Tibial nerve (tissue), 4 donors: ENCODE measurements around the gene MGMT. TPM values are rescaled to one million over a fixed set of nuclear protein-coding genes. Genes with fewer than 3 reads are reported as not detected.

ENCODE experiments used
- DNase-seq, 2 donors: peaks; one replicate each; pipeline ENCODE4 v3.0.0-alpha.2; 2019; ENCODE audit warnings: low spot score in 2 of 2
- H3K27ac ChIP-seq, 4 donors: fragments of 200-600 bp; sonication (generic) in 3 of 4; one replicate each; pipeline ENCODE4 v1.5.1; 2017 to 2019; ENCODE audit warnings: mild to moderate bottlenecking in 1 of 4
- H3K27me3 ChIP-seq, 2 donors: fragments of 200-600 bp; sonication (generic) in 1 of 2; one replicate each; pipeline versions ENCODE4 v1.5.1 to v1.6.0; 2017 to 2019
- H3K36me3 ChIP-seq, 3 donors: fragments of 200-600 bp; sonication (generic); one replicate each; pipeline ENCODE4 v1.5.1; 2018 to 2019
- H3K4me1 ChIP-seq, 4 donors: fragments of 200-600 bp; sonication (generic) in 3 of 4; one replicate each; pipeline ENCODE4 v1.5.1; 2017 to 2019
- H3K4me3 ChIP-seq, 4 donors: fragments of 200-600 bp; sonication (generic) in 3 of 4; one replicate each; pipeline ENCODE4 v1.5.1; 2017 to 2019; ENCODE audit warnings: mild to moderate bottlenecking in 1 of 4, moderate library complexity in 1 of 4
- H3K9me3 ChIP-seq, 4 donors: fragments of 200-600 bp; sonication (generic) in 3 of 4; one replicate each; pipeline ENCODE4 v1.5.1; 2017 to 2019
- EP300 ChIP-seq, 2 donors: sonication (generic); formaldehyde crosslinking; IDR thresholded peaks; one replicate each; pipeline ENCODE4 v1.6.1; 2017; ENCODE audit warnings: antibody characterized with exemption in 2 of 2, mild to moderate bottlenecking in 1 of 2
- POLR2A ChIP-seq, 2 donors: fragments of 450-650 bp; IDR thresholded peaks; one replicate each; pipeline ENCODE4 v1.6.1; 2017; ENCODE audit warnings: antibody characterized with exemption in 2 of 2, mild to moderate bottlenecking in 2 of 2, moderate library complexity in 2 of 2
- WGBS, 2 donors: methylation state at CpG; one replicate each; pipeline ENCODE4 v1.1.5; 2018; 5-methylcytosine and 5-hydroxymethylcytosine counted together
- total RNA-seq, 4 donors: library from RNA; depleted of rRNA; stranded (reverse); fragments of >200 nt; gene quantifications; one replicate each; pipeline ENCODE4 v1.1.0, GENCODE V29; 2016
- TF ChIP-seq, protein P1 (sequence below), 5 experiments: fragments of 200-600 bp in 3 of 5; fragments of 450-650 bp in 2 of 5; sonication (generic) in 3 of 5; IDR thresholded peaks; one replicate each; pipeline ENCODE4 v1.5.1; 2016 to 2019; ENCODE audit warnings: antibody characterized with exemption in 5 of 5, mild to moderate bottlenecking in 3 of 5, moderate library complexity in 2 of 5

MGMT gene
- total RNA-seq, 4 donors from 2014 or later, result 26.1 to 39.1 (median 33.7) TPM

- no peak for TF ChIP-seq POLR2A (IDR thresholded peaks at IDR 0.05)
- no peak overlapping the region for H3K4me3 ChIP-seq
- no peaks in the 10 kb centered on the region for H3K4me1 ChIP-seq
- no peaks in the 10 kb centered on the region for H3K27me3 ChIP-seq
- WGBS, 2 donors, result 60 to 63% methylated on average over 6 of the region's 6 CpGs
- peaks cover 0 to 11% (median 0%) of the 10 kb centered on the region in 3 donors for H3K36me3 ChIP-seq
- no peak for DNase-seq
- H3K27ac ChIP-seq, result no peak overlapping the region
- H3K9me3 ChIP-seq, result no peaks in the 10 kb centered on the region
These were observed 51.8 kb downstream of the MGMT start for GRCh38 chr10:129518793-129519192.

GRCh38 chr10:129520440-129521080 is 53.5 kb downstream of the MGMT start:
- WGBS, 2 donors, result 92 to 96% methylated on average over 13 to 26 of the region's 26 CpGs
- H3K4me3 ChIP-seq, result no peak overlapping the region

GRCh38 chr10:129521161-129522025 is 54.4 kb downstream of the MGMT start:
- DNase-seq, result no peak
- no peak for TF ChIP-seq EP300 (IDR thresholded peaks at IDR 0.05)
- TF ChIP-seq, protein P1, sequence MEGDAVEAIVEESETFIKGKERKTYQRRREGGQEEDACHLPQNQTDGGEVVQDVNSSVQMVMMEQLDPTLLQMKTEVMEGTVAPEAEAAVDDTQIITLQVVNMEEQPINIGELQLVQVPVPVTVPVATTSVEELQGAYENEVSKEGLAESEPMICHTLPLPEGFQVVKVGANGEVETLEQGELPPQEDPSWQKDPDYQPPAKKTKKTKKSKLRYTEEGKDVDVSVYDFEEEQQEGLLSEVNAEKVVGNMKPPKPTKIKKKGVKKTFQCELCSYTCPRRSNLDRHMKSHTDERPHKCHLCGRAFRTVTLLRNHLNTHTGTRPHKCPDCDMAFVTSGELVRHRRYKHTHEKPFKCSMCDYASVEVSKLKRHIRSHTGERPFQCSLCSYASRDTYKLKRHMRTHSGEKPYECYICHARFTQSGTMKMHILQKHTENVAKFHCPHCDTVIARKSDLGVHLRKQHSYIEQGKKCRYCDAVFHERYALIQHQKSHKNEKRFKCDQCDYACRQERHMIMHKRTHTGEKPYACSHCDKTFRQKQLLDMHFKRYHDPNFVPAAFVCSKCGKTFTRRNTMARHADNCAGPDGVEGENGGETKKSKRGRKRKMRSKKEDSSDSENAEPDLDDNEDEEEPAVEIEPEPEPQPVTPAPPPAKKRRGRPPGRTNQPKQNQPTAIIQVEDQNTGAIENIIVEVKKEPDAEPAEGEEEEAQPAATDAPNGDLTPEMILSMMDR (IDR thresholded peaks at IDR 0.05), result no peak
- Histone ChIP-seq H3K9me3 (no peaks in the 10 kb centered on the region), H3K4me3 (no peak overlapping the region), H3K27me3 (no peaks in the 10 kb centered on the region), H3K4me1 (peaks cover 0 to 12% (median 0%) of the 10 kb centered on the region in 4 donors), H3K27ac (no peak overlapping the region), H3K36me3 (peaks cover 0 to 13% (median 0%) of the 10 kb centered on the region in 3 donors)
- 93 to 95% methylated on average over 15 to 20 of the region's 22 CpGs for WGBS, 2 donors

More at GRCh38 chr10:129520440-129521080, 53.5 kb downstream of the MGMT start:
- TF ChIP-seq POLR2A (IDR thresholded peaks at IDR 0.05) (no peak), EP300 (IDR thresholded peaks at IDR 0.05) (no peak)
- TF ChIP-seq, protein P1 (IDR thresholded peaks at IDR 0.05), result no peak
- H3K27me3 ChIP-seq, result no peaks in the 10 kb centered on the region
- H3K27ac ChIP-seq, result no peak overlapping the region
- H3K9me3 ChIP-seq, result no peaks in the 10 kb centered on the region
- peaks cover 0 to 11% (median 0%) of the 10 kb centered on the region in 3 donors for H3K36me3 ChIP-seq
- peaks cover 0 to 7% (median 0%) of the 10 kb centered on the region in 4 donors for H3K4me1 ChIP-seq
- no peak for DNase-seq

DNA sequence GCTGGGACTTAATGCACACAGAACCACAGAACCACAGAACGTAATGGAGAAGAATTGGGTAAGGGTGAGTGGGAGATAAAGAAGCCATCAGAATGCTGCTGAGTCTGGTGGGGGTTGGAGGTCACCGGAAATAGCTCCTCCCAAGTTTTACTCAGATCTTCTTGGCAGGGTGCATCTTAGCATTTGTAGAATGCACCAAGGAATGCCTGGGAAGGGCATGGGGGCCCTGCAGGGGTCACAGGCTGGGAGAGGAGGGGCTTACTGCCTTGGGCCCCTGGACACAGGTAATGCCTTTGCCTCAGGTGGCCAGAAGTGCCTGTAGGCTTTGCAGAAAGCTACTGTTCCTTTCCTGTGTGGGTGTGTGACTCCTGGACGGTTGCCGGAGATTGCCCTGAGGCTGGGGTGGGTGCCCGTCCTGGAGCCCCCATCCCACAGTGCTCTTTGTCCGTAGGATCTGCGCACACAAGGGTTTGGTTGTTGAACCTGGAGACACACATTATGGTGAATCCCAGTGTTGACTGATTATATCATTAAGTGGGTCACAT is 55.1 kb downstream of the MGMT start:
- no peaks in the 10 kb centered on the region for H3K27me3 ChIP-seq
- WGBS, 2 donors, result 69 to 83% methylated on average over 2 to 7 of the region's 7 CpGs

GRCh38 chr10:129523031-129523722 is 56.1 kb downstream of the MGMT start:
- no peak overlapping the region for H3K4me3 ChIP-seq

More for the DNA sequence above, 55.1 kb downstream of the MGMT start:
- no peak for DNase-seq
- Histone ChIP-seq H3K4me3 (no peak overlapping the region), H3K36me3 (peaks cover 0 to 20% (median 2%) of the 10 kb centered on the region in 3 donors), H3K9me3 (no peaks in the 10 kb centered on the region), H3K27ac (no peak overlapping the region), H3K4me1 (peaks cover 0 to 12% (median 0%) of the 10 kb centered on the region in 4 donors)
- TF ChIP-seq POLR2A (IDR thresholded peaks at IDR 0.05) (no peak), EP300 (IDR thresholded peaks at IDR 0.05) (no peak)
- TF ChIP-seq, protein P1 (IDR thresholded peaks at IDR 0.05), result no peak

More at GRCh38 chr10:129523031-129523722, 56.1 kb downstream of the MGMT start:
- no peak overlapping the region for H3K27ac ChIP-seq
- H3K36me3 ChIP-seq, result peaks cover 0 to 27% (median 5%) of the 10 kb centered on the region in 3 donors
- H3K27me3 ChIP-seq, result no peaks in the 10 kb centered on the region
- WGBS, 2 donors, result 89 to 90% methylated on average over 27 of the region's 27 CpGs
- no peaks in the 10 kb centered on the region for H3K9me3 ChIP-seq
- H3K4me1 ChIP-seq, result peaks cover 0 to 12% (median 0%) of the 10 kb centered on the region in 4 donors
- DNase-seq, result no peak
- TF ChIP-seq EP300 (IDR thresholded peaks at IDR 0.05), result no peak
- TF ChIP-seq, protein P1 (IDR thresholded peaks at IDR 0.05), result no peak
- TF ChIP-seq POLR2A (IDR thresholded peaks at IDR 0.05), result no peak
